ENCODE results near the gene THUMPD3.

The THUMPD3 gene

DNA sequence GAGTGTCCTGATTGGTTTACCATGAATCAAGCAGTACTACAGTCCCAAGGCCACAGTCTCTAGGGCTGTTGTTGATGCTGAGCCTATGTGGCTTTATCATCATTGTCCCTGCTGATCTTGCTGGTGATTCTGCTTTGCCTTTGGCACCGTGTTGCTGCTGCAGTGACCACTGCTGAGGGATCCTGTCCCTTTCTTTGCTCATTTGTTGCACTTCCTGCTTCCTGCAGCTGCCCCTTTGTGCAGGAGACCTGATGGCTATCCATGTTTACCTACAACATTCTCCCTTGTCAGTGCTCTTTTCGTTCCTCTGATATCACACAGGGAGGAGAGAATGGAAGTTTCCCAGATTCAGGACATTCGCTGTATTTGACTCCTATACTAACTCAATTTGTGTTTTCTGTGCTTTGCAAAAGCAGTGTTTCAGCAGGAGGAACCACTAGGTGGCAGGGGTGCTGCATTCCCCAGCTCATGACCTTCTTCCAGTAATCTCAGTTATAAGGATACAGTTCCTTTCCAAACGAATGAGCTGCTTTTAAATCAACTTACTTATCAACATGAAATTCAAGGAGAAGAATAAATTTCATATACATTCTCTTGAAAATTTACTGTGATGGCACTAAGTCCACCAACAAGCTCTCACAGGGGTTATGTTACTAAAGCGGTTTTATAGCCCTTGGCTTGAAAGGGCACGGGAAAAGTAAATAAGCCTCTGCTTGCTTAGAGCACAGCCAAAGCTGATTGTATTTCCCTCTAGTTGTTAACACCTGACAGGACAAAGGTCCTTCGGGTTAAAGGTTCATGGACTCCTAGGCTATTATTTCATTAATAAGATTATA, 9.7 kb upstream of the THUMPD3 start:
- peak; percentile 41 for DNase-seq (ENCODE audit: low read depth)

DNA sequence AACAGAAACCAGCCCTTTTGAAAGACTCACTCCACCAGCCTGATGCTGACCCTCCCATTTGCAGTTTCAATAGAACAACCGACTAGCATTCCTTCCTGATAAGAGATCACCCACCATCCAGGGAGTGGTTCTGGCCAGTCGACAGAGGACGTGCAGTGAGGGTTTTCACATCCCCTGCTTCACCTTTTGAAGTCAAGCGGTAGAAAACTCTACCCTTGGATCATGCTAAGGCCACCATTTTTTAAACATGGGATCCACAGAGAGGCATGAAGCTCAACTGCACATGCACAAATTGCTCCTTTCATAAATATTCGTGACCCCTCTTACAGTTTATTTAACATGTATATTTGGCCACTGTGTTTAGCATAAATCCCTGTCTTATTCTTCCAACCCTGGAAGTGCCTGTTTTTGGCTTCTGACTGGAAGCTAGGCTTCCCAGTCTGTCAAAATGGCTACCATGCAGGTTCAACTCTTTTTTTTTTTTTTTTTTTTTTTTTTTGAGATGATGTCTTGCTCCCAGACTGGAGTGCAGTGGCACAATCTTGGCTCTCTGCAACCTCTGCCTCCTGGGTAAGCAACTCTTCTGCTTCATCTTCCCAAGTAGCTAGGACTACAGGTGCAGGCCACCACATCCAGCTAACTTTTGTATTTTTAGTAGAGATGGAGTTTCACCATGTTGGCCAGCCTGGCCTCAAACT, 1.0 kb upstream of the THUMPD3 start:
- no peak for DNase-seq (ENCODE audit: low read depth)

DNA sequence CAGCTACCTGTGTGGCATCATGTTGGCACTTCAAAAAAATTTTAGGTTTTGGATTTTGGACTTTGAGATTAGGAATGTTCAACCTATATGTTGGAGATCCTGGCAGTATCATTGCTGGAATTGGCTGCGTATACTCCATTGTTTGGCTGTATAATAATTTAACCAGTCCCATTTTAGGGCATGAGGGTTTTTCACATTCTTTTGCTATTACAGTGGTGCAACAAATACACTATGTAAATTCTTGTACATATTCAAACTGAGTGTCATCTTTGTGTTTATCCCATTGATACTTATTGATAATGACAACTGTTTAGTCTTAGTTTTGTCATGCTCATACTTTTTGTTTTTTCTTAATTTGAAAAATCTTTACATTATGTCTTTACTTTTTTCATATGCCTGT, 6.7 kb downstream of the THUMPD3 start:
- no peak for DNase-seq (ENCODE audit: low read depth)

DNA sequence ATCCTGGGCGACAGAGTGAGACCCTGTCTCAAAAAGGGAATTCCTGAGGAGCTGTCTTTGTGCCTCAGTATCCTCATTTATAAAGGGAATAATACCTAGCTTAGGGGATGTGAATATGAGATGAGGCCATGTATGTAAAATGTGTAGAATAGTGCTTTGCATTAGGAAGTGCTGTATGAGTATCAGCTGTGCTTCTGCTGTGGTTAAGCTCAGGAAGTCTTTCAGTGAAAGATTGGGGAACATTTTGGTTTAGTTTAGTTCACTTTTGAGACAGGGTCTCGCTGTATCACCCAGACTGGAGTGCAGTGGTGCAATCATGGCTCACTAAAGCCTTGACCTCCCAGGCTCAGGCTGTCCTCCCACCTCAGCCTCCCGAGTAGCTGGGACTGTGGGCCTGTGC, 10.6 kb downstream of the THUMPD3 start:
- DNase-seq (ENCODE audit: low read depth), result no peak

DNA sequence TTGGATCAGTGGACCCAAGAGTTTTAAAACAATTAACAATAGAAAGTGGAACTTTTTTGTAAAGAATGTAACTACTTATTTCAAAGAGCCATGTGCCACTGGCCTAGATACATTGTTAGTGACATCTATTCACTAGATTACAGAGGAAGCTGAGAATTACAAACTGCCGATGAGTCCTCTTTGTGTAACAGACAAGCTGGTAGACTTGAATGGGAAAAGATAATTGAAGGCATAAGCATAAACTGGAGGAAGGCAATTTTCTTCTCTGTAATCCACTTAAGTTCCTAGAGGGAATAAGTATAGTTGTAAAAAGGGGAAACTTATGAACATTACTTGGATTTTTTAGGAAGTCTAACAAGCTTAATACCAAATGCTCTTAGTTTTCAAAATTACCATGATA, 15.1 kb downstream of the THUMPD3 start:
- DNase-seq (ENCODE audit: low read depth), result no peak

DNA sequence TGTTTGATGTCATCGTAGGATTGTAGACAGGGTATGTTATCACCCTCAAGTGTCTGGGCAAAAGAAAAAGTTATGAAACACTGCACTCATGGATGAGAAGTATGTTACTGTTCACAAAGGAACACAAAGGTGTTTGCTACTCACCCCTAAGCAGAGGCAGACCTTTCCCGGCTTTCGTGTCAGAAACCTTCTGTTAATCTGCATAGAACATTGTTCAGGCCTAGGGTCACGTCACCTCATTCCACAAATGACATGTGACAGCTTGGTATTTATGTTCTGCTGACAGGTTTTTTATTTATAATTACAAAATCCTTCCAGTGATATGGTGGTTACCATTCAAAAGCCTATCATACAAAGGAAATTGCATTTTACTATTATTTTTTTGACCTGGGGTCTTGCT, 16.5 kb downstream of the THUMPD3 start:
- no peak for DNase-seq (ENCODE audit: low read depth)

DNA sequence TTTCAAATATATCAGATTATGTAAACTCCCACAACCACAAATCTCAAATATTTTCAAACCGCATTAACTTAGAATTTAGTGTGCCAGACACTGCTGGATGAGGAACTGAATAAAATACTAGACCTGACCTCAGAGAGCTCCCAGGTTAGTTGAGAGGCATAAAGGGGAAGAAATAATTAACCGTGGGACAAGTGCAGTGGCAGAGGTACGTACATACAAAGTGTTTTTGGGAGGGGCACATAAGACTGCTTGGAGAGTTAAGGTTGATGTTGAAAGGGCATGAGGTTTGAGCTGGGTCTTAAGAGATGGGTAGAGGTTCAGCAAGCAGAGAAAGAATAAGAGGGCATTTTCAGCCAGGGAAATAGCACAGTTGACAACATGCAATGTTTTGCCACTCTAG, 17.2 kb downstream of the THUMPD3 start:
- DNase-seq (ENCODE audit: low read depth), result no peak

DNA sequence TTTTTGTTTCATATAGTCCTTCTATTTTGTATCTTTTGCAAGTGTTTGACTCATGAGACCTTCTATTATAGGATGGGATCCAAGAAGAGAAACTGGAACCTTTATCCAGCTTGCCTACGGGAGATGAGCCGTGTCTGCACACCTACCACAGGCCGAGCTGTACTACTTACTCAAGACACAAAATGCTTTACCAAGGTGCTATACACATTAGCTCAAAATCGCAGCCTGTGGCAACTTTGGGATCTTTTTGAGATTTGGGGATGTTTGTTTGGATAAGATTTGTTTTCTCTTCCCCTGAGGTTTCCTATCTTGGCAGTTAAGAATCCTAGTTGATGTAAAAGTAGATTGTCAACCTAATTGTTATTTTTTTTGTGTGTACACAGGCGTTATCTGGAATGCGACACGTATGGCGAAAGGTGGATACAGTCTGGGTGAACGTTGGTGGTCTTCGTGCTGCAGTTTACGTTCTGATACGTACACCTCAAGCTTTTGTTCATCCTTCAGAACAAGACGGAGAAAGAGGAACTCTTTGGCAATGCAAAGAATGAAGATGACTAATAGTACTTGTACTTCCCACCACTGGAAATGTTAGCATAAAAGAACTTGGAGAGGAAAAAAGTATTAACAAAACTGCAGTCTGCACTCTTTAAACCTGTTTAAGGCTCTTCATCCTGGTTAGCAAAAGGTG, 21.4 kb downstream of the THUMPD3 start:
- DNase-seq (ENCODE audit: low read depth), result no peak

DNA sequence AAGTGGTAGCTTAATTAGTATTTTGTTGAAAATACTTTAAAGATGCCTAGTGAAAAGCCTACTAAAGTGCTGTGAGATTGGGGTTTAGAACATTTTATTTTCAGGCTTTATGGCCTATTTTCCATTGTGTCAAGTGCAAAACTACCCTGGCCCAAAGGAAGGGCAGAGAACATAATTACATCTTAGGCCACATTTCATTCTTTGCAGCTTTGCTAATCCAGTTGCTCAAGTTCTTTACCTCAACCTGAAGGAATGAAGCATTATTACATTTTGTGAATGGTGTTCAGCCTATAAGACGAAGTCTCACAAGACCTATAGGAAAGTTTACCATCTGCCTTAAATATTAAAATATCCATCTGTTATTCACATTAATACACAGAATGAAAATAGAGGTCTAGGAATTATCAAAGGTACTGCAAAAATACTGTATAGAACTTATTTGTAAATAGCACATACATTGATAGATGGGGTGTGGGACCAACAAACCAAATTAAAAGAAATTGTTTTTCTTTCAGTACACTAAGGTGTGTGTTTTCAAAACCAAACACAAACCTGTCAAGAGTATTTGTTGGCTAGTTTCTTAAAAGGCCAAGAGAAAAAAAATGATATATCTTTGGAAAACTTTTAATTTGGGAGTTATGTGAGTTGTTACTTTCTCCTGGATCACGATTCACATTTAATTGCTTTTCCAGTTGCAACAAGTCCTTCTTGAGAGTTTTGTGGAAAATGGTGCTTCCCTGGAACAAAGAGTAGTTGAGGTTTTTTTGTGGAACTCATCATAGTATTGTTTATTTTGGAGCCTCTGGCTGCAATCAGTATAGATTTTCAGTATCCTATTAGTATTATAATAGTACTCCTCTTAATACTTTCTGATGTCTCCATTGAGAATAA, 22.6 kb downstream of the THUMPD3 start:
- DNase-seq (ENCODE audit: low read depth), result no peak

DNA sequence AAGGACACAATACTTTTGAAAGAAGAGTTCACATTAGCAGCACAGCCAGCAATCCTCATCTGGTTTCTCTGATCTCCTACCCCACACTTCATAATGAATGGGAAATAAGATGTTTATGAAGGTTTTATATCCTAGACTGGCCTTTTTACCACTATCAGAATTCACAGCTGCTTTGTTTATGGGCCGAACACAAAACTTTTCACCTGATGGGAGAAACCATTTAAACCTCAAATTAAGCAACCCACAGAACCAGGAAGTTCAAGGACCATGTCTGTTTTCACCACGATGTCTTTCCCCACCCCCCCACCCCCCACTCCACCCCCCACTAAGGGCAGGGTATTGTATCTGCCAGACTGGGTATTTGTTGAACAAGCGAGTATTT, 23.2 kb downstream of the THUMPD3 start:
- no peak for DNase-seq (ENCODE audit: low read depth)

DNA sequence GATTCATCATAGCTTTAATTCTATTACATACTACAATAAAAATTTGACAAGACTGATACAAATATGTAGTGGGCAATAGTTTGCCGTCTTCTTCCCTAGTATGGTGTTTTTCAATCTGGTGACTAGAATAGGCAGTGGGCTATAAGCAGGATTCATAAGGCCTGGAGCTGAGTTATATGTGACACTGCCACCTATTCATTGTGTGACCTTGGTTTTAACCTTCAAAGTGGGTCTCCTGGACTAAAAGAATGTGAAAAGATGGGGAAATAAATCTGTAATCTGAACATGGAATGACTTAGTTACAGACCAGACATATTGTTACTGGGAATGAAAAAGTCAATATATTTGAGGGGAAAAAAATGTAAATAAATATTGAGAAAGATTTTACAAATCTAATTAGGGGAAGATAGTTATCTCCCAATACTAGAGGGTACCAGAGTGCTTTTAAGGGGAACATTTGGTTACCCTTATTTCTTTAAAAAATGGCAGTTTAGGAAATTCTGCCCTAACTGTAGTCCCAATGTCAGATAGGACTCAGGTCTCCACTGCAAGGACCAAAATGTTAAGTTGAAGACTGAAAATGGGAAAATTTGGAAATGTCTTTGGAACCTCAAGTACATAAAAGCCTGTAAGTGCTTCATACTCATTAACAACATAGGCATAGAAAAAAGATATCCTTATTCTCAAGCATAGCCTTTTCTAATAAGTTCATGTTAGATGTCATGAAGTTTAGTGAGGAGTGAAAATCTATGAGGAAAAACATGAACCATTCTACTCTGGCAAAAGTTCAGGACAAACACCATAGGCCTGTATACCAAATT, 23.9 kb downstream of the THUMPD3 start:
- DNase-seq (ENCODE audit: low read depth), result no peak

DNA sequence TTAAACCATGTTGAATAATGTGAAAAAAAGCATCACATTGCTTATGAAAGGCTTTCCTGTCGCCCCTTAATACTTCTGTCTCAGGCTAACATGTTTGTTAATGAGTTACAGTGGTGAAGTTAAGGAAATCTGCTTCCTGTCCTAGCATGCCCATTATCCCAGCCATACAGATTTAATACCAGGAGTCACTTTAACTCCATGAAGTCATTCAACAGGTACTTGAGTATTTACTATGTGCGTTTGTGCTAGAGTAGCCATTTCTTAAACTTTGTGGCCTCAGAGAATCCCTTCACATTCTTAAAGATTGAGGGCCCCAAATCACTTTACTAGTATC, 24.4 kb downstream of the THUMPD3 start:
- no peak for DNase-seq (ENCODE audit: low read depth)

DNA sequence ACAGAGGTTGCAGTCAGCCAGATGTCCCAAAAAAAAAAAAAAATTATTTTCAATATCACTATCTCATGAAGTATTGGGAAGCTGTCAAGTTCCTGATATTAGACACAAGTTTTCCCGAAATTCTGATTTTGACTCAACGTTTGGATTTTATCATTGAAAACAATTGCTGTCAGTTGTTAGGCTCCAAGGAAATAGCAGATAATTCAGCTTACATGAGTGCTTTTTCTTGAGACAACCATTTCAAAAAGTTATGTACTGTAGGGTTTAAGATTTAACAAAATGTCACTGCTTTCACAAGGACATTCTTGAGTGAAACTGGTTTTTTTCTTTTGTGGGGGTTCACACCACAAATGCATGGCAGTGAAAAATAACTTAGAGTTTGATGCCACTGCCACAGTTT, 25.3 kb downstream of the THUMPD3 start:
- DNase-seq (ENCODE audit: low read depth), result no peak

DNA sequence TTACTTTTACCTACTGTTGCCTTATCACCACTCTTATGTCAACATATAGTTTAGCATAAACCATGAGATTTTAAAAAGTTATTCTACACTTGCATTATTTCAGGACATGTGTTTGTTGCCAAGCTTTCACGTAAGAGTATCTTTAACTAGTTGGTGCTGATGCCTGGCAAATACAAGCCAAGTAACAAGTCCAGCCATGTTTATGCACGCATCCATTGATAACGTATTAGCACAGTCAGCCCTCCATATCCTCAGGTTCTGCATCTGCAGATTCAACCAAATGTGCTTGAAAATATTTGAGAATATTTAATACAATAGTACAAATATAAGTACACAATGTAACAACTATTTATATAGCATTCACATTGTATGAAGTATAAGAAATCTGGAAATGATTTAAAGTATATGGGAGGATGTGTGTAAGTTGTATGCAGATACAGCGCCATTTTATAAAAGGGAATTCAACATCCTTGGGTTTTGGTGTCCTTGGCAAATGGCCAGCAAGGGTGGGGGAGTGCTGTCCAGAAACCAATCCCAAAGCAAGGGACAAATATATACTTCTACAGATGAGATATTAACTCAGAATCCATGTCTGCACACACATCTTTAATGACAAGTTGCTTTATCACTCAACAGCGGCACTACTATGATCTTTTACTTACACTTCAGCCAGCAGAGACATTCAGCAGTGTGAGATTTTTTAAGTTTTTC, 25.9 kb downstream of the THUMPD3 start:
- no peak for DNase-seq (ENCODE audit: low read depth)

DNA sequence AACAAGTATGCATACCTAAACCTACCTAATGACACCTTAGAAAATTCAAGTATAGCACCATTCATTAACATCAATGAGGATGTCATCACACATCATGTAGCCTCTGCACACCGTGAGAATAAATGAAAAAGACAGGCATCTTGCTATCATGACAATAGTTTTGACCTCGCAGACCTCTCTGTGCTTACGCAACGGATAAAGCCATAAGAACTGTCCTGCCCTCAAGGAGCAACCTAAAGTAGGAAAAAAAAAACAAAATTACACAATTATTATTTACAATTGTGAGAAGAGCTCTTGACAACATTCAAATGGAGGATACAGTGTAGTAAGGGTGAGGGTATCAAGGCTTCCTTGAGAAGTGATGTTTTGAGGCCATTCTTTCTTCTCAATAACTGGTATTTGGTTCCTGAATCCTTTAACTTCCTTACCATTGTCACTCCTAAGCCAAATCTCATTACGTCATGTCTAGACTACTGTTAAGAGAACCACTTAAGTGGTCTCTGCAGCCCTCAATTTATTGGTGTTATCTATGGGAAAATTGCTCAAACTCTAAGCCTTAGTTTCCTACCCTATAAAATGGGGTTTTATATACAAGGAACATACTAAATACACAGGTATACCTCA, 27.5 kb downstream of the THUMPD3 start:
- no peak for DNase-seq (ENCODE audit: low read depth)

DNA sequence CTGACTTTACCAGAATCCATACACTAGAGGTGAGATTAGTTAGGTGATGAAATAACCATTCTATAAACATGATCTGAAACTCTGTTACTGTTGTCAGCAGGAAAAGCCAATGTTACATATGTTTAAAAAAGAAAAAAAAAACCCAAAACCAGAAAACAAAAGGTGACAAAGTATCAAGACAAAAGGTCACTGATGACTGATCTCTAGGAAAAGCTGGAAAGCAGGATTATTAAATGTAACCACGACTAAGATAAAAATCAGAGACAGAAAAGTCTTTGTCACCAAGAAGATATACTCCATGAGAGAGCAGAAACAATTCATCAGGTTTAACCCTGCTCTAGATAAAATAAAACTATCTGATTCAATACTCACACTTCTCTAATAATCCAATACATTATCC, 29.2 kb downstream of the THUMPD3 start:
- no peak for DNase-seq (ENCODE audit: low read depth)

DNA sequence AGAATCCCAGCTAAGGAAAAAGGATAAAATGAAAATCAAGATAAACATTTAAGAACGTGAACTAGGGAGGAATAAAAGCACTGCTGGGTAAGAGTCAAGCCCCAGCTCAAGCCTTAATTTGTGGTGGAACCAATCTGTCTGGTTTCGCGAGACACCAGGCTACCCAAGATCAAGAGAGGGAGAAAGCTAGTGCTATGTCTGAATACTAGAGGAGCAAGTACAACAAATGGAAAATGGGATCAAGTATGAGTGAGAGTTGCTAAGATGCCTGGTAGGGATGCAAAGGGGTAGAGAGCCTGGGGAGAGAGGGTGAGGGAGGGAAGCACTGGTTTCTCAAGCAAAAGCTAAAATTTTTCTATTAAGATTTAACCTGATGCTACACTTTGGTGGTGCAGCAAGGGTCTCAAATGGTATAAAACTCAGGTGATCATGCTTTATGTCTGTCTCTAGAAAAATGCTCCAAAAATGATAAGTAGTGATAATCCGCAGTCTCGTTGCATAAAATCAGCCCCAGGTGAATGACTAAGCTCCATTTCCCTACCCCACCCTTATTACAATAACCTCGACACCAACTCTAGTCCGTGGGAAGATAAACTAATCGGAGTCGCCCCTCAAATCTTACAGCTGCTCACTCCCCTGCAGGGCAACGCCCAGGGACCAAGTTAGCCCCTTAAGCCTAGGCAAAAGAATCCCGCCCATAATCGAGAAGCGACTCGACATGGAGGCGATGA, 32.9 kb downstream of the THUMPD3 start:
- no peak for DNase-seq (ENCODE audit: low read depth)

DNA sequence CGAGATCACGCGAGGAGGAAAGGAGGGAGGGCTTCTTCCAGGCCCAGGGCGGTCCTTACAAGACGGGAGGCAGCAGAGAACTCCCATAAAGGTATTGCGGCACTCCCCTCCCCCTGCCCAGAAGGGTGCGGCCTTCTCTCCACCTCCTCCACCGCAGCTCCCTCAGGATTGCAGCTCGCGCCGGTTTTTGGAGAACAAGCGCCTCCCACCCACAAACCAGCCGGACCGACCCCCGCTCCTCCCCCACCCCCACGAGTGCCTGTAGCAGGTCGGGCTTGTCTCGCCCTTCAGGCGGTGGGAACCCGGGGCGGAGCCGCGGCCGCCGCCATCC, 33.4 kb downstream of the THUMPD3 start:
- DNase-seq (ENCODE audit: low read depth), result peak; percentile 89

DNA sequence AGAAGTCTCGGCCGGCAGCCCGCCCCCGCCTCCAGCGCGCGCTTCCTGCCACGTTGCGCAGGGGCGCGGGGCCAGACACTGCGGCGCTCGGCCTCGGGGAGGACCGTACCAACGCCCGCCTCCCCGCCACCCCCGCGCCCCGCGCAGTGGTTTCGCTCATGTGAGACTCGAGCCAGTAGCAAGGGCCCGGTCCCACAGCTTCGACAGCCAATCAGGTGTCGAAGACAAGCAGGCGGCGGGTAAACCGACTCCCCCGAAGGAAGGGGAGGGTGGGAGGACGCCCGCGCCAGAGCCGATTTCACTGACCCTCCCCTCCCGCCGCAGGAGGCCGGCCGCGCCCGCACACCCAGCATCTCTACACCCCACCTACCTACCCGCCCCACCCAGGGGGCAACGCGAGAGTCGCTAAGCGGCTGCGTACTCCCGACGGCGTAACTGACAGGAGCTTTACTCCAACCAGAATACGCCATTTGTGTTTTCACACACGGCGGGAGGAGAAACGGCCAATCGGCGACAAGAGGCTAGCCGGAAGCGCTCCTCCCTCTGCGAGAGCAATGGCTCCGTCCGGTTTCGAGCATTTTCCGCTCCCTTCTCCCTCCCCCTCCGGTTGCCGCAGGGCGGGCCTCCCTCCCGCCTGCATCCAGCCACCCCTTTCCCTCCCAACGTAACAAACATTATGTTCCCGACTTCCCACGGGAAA, 33.9 kb downstream of the THUMPD3 start:
- peak; percentile 99 for DNase-seq (ENCODE audit: low read depth)
